Stomach smooth muscle (tissue), 2 donors: Measurements from ENCODE around the gene OR2D3.
"Not testable (repeated sequence)": the region's sequence is repeated elsewhere in the genome, so short reads cannot be mapped to it uniquely, and the experiment has no call there.

ENCODE experiments used
- H3K27ac ChIP-seq: one replicate; pipeline ENCODE4 v1.7.0; 2013; ENCODE audit warnings: mild to moderate bottlenecking, low read length, inconsistent platforms
- H3K27me3 ChIP-seq, 2 donors: one replicate each; pipeline ENCODE4 v1.7.0; 2013; ENCODE audit warnings: low read length in 2 of 2; ENCODE audit not compliant: insufficient read depth in 2 of 2, control insufficient read depth in 1 of 2
- H3K36me3 ChIP-seq, 2 donors: one replicate each; pipeline ENCODE4 v1.7.0; 2013; ENCODE audit warnings: low read length in 2 of 2; ENCODE audit not compliant: control insufficient read depth in 2 of 2, insufficient read depth in 2 of 2
- H3K4me1 ChIP-seq: one replicate; pipeline ENCODE4 v1.7.0; 2013; ENCODE audit warnings: low read length; ENCODE audit not compliant: control insufficient read depth, insufficient read depth
- H3K4me3 ChIP-seq, 2 donors: one replicate each; pipeline ENCODE4 v1.7.0; 2013; ENCODE audit warnings: low read length in 2 of 2
- H3K9ac ChIP-seq, 2 donors: one replicate each; pipeline ENCODE4 v1.7.0; 2013; ENCODE audit warnings: low read length in 2 of 2, mild to moderate bottlenecking in 1 of 2
- H3K9me3 ChIP-seq, 2 donors: one replicate each; pipeline ENCODE4 v1.7.0; 2013; ENCODE audit warnings: low read length in 2 of 2; ENCODE audit not compliant: control insufficient read depth in 2 of 2
- donor health status: healthy.
- donor health status: Pancreatic carcinoma.

Gene OR2D3

GRCh38 chr11:6895010-6895409, 25.8 kb upstream of the OR2D3 start:
- Histone ChIP-seq H3K9ac (no peak overlapping the region), H3K27ac (no peak overlapping the region), H3K36me3 (no peaks in the 10 kb centered on the region), H3K4me1 (no peaks in the 10 kb centered on the region), H3K9me3 (no peaks in the 10 kb centered on the region), H3K4me3 (no peak overlapping the region), H3K27me3 (peaks cover 0 to 2% of the 10 kb centered on the region in 2 donors)

GRCh38 chr11:6898911-6899310, 21.9 kb upstream of the OR2D3 start:
- Histone ChIP-seq H3K27ac (no peak overlapping the region), H3K9ac (no peak overlapping the region), H3K4me3 (no peak overlapping the region), H3K27me3 (no peaks in the 10 kb centered on the region), H3K36me3 (no peaks in the 10 kb centered on the region), H3K4me1 (no peaks in the 10 kb centered on the region), H3K9me3 (no peaks in the 10 kb centered on the region)

GRCh38 chr11:6900327-6900999, 20.3 kb upstream of the OR2D3 start:
- Histone ChIP-seq H3K9ac (no peak overlapping the region), H3K4me1 (no peaks in the 10 kb centered on the region), H3K9me3 (no peaks in the 10 kb centered on the region), H3K4me3 (no peak overlapping the region), H3K36me3 (no peaks in the 10 kb centered on the region), H3K27ac (no peak overlapping the region), H3K27me3 (no peaks in the 10 kb centered on the region)

- not testable (repeated sequence) for H3K9ac ChIP-seq, H3K9me3 ChIP-seq, H3K4me3 ChIP-seq, H3K36me3 ChIP-seq, H3K4me1 ChIP-seq, H3K27me3 ChIP-seq, H3K27ac ChIP-seq
Measured at GRCh38 chr11:6904804-6905203, 16.0 kb upstream of the OR2D3 start.

- H3K36me3 ChIP-seq, result no peaks in the 10 kb centered on the region
Measured at GRCh38 chr11:6911378-6911777, 9.4 kb upstream of the OR2D3 start.

GRCh38 chr11:6911948-6912347, 8.9 kb upstream of the OR2D3 start:
- H3K27ac ChIP-seq, result no peak overlapping the region
- no peaks in the 10 kb centered on the region for H3K9me3 ChIP-seq
- H3K4me1 ChIP-seq, result no peaks in the 10 kb centered on the region
- H3K27me3 ChIP-seq, result no peaks in the 10 kb centered on the region
- no peak overlapping the region for H3K9ac ChIP-seq
- H3K36me3 ChIP-seq, result no peaks in the 10 kb centered on the region
- H3K4me3 ChIP-seq, result no peak overlapping the region

More at GRCh38 chr11:6911378-6911777, 9.4 kb upstream of the OR2D3 start:
- Histone ChIP-seq H3K4me3 (no peak overlapping the region), H3K9me3 (no peaks in the 10 kb centered on the region), H3K27me3 (no peaks in the 10 kb centered on the region), H3K27ac (no peak overlapping the region), H3K9ac (no peak overlapping the region), H3K4me1 (no peaks in the 10 kb centered on the region)

- no peaks in the 10 kb centered on the region for H3K9me3 ChIP-seq
- no peak overlapping the region for H3K9ac ChIP-seq
- no peak overlapping the region for H3K27ac ChIP-seq
- H3K4me1 ChIP-seq, result no peaks in the 10 kb centered on the region
- H3K4me3 ChIP-seq, result no peak overlapping the region
- H3K36me3 ChIP-seq, result no peaks in the 10 kb centered on the region
- no peaks in the 10 kb centered on the region for H3K27me3 ChIP-seq
Measured at GRCh38 chr11:6919698-6920097, 1.1 kb upstream of the OR2D3 start.

- no peak overlapping the region for H3K4me3 ChIP-seq
- no peak overlapping the region for H3K27ac ChIP-seq
- peaks cover 0 to 12% of the 10 kb centered on the region in 2 donors for H3K27me3 ChIP-seq
- no peak overlapping the region for H3K9ac ChIP-seq
- H3K4me1 ChIP-seq, result peaks cover 6% of the 10 kb centered on the region
- H3K9me3 ChIP-seq, result no peaks in the 10 kb centered on the region
- no peaks in the 10 kb centered on the region for H3K36me3 ChIP-seq
Measured at GRCh38 chr11:6925007-6925577, 4.3 kb downstream of the OR2D3 start.

- Histone ChIP-seq H3K27ac (no peak overlapping the region), H3K27me3 (peaks cover 0 to 12% of the 10 kb centered on the region in 2 donors), H3K4me3 (peak overlapping the region; percentile 78 to 80), H3K9me3 (no peaks in the 10 kb centered on the region), H3K36me3 (no peaks in the 10 kb centered on the region), H3K9ac (no peak overlapping the region), H3K4me1 (peaks cover 6% of the 10 kb centered on the region)
Measured at GRCh38 chr11:6925636-6926207, 4.9 kb downstream of the OR2D3 start.

GRCh38 chr11:6926208-6927029, 5.6 kb downstream of the OR2D3 start, which contains the start of gene ZNF215:
TSS of gene ZNF215 (plus strand) at chr11:6926426. CDS start at chr11:6932273, 5,847 bp downstream.
- peak within 1 kb of the TSS; percentile 39 to 48 for H3K9ac ChIP-seq
- peaks cover 6% of the 10 kb centered on the region for H3K4me1 ChIP-seq
- peak within 1 kb of the TSS; percentile 78 to 80 for H3K4me3 ChIP-seq
- no peaks in the 10 kb centered on the region for H3K9me3 ChIP-seq
- H3K27me3 ChIP-seq, result peaks cover 0 to 15% of the 10 kb centered on the region in 2 donors
- H3K36me3 ChIP-seq, result no peaks in the 10 kb centered on the region
- no peak within 1 kb of the TSS for H3K27ac ChIP-seq
